Adrenal gland (tissue), 5 donors: Measurements from ENCODE around the gene CHD3.

ENCODE experiments used
- POLR2A ChIP-seq, 2 donors: fragments of 450-650 bp; IDR thresholded peaks; one replicate each; pipeline ENCODE4 v1.6.1; 2017; ENCODE audit warnings: antibody characterized with exemption in 2 of 2, mild to moderate bottlenecking in 2 of 2, moderate library complexity in 1 of 2
- TF ChIP-seq, protein P1 (sequence below), 6 experiments: fragments of 450-650 bp in 4 of 6; fragments of 200-600 bp in 2 of 6; sonication (generic) in 1 of 6; IDR thresholded peaks; 1 replicate in 5 of 6; 2 replicates in 1 of 6; pipeline versions ENCODE4 v1.5.1 to v1.8.0; 2016 to 2021; ENCODE audit warnings: antibody characterized with exemption in 6 of 6, mild to moderate bottlenecking in 2 of 6, moderate library complexity in 1 of 6
- donor health status: DM: no; HTN: no; CAD: no.

DNA sequence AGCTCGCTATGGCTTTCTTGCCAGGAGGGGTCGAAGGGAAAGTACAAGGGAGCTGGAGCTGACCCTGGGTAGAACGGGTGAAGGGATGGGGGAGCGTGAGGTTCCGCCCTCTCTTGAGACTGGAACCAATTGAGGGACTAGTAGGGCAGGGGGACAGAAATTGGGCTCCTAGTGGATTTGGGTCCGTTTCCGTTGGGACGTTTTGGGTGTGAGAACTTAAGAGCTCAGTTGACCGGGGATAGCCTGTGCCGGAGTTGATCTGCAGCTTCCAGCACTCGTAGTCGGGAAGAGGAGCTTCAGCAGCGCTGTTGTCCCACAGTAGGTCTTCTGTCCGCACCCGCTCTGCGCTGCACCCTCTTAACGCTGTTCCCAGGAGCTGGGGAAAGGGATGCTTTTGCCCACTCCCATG lies 43.9 kb downstream of the CHD3 start:
- TF ChIP-seq, protein P1, sequence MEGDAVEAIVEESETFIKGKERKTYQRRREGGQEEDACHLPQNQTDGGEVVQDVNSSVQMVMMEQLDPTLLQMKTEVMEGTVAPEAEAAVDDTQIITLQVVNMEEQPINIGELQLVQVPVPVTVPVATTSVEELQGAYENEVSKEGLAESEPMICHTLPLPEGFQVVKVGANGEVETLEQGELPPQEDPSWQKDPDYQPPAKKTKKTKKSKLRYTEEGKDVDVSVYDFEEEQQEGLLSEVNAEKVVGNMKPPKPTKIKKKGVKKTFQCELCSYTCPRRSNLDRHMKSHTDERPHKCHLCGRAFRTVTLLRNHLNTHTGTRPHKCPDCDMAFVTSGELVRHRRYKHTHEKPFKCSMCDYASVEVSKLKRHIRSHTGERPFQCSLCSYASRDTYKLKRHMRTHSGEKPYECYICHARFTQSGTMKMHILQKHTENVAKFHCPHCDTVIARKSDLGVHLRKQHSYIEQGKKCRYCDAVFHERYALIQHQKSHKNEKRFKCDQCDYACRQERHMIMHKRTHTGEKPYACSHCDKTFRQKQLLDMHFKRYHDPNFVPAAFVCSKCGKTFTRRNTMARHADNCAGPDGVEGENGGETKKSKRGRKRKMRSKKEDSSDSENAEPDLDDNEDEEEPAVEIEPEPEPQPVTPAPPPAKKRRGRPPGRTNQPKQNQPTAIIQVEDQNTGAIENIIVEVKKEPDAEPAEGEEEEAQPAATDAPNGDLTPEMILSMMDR (IDR thresholded peaks at IDR 0.05): no peak
- TF ChIP-seq POLR2A (IDR thresholded peaks at IDR 0.05): no peak
